GM18951 (cell line): ENCODE measurements around the gene CMIP.

Experiments
- POLR2A ChIP-seq: IDR thresholded peaks from 4 replicates; pipeline ENCODE4 v1.6.1; 2011; ENCODE audit warnings: mild to moderate bottlenecking; ENCODE audit not compliant: insufficient read length, insufficient read depth; ENCODE audit errors: extremely low read depth
- in situ Hi-C: fragments of 300-500 bp; cut with MboI; formaldehyde crosslinking; loops from one replicate; pipeline ENCODE4 v1.12.0; 2022; ENCODE audit warnings: low sequenced_read_pairs, mixed read lengths, inconsistent platforms; ENCODE audit not compliant: unreplicated experiment

CMIP gene

GRCh38 chr16:81488687-81489411, 44.2 kb downstream of the CMIP start:
- in situ Hi-C loops, result no loop called here
- no peak for TF ChIP-seq POLR2A

- no peak for TF ChIP-seq POLR2A
- in situ Hi-C loops, result no loop called here
Measured at GRCh38 chr16:81489547-81490267, 45.1 kb downstream of the CMIP start.

DNA sequence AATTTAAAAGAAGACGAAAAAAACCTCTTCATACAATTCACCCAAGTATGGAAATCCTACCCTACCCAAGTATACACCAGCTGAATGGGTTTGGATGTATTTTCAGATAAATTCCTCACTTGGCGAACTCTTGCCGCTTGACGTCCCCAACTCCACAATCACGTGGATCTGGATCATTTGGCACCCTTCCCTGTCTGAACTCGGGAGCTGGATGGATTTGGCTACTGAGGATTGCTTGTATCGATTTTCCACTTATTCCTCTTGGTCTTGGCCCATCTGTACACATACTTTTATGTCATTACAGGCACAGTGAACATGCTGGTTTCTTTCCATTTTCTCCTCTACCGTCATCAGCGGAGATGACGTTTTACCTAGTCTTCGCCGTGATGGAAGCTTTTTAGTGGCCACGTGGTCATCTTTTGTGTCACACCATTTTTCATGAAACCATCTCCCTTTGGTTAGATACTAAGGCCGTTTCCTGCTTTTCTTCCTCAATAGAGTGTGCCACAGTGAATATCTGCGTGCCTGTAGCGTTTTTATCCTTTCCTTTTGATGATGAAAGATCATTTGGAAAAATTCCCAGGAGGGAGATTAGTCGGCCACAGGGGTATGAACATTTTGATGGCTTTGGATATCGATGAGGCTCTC, 47.1 kb downstream of the CMIP start:
- in situ Hi-C loops, result no loop called here

GRCh38 chr16:81492311-81492761, 47.7 kb downstream of the CMIP start:
- TF ChIP-seq POLR2A, result no peak
- in situ Hi-C loops, result no loop called here

More for the DNA sequence above, 47.1 kb downstream of the CMIP start:
- no peak for TF ChIP-seq POLR2A

- in situ Hi-C loops, result no loop called here
- no peak for TF ChIP-seq POLR2A
Measured at GRCh38 chr16:81492965-81493754, 48.6 kb downstream of the CMIP start.

DNA sequence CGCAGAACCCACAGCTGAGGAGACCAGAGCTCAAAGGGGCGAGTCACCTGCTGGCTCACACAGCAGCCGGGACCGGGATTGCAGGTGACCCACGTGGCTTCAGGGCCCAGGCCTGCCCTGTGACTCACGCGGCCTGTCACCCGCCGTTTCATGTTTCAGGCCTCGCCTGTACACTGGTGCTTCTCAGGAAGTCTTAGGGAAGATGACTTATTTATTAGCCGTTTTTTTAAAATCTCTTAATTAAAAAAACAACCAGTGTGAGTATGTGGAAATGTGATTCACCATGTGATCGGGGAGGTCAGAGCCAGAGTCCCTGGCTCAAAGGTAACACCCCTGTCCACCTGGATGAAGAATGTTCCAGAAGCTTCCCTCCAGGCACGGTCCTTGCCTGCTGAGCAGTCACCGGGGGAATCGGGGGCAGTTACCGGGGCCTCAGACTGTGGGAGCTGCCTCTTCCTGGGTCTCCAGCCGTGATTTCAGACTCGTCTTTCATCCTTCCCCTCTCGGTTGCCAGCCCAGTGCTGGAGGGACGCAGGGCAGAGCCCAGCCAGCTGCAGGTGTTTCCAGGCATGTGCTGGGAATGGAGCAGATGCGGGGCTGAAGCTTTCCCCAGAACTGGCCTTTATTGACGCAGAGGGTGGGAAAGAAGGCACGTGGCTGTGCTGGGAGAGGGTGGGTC, 49.3 kb downstream of the CMIP start:
- in situ Hi-C loops, result no loop called here
- TF ChIP-seq POLR2A, result no peak

DNA sequence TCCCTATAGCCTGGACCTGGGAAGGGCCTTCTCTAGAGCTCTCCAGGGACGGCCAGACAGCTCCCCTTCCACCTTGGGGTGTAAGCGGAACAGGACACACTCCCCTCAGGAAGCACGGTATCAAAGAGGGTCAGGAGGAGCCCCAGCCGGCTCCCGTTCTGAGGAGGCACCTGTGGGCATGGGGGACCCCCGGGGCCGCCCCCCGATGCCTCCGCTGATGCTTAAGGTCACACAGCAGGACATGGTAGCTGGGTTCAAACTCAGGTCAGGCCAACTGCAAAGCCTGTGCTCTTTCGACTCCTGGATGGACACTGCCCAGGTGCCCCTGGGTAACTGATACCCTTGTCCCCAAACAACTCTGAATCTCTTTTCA, 49.8 kb downstream of the CMIP start:
- in situ Hi-C loops, result no loop called here
- no peak for TF ChIP-seq POLR2A

DNA sequence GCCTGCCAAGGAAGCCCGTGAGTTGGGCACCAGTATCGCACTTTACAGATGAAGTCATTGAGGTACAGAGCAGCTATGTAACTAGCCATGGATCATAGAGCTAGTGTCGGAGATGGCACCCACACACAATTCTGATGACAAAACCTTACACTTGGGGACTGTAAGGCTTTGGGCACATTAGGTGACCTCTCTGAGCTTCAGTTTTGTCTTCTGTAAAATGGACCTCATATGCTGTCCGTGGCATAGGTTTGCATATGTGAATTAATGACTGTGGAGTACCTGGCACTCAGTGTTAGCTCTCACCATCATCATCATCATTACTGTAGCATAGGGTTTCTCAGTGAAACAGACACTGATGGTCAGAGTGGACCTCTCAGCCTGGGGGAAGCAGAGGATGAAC, 50.3 kb downstream of the CMIP start:
- no peak for TF ChIP-seq POLR2A
- in situ Hi-C loops, result no loop called here

GRCh38 chr16:81495321-81496234, 51.0 kb downstream of the CMIP start:
- no peak for TF ChIP-seq POLR2A
- in situ Hi-C loops, result no loop called here

GRCh38 chr16:81496321-81496720, 51.7 kb downstream of the CMIP start:
- in situ Hi-C loops, result no loop called here
- no peak for TF ChIP-seq POLR2A

DNA sequence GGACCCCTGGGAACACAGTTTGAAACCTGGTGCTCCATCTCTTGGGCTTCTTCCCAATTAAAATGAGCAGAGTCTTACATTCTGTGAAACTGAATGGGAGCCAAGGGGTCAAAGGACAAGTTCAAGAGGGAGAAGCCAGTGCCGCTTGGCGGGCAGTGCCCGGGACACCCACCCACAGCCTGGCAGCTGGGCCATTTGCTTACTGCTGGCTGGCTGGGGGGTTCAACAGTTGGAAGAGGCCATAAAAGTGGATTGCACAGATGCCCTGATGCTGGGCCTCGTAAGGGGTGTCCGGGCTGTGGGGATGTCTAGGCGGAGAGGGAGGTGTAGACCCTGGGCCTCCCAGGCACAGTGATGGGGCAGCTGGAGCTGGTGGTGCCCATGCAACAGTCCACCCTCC, 52.1 kb downstream of the CMIP start:
- in situ Hi-C loops, result no loop called here
- TF ChIP-seq POLR2A, result no peak

GRCh38 chr16:81497690-81498089, 53.1 kb downstream of the CMIP start:
- no peak for TF ChIP-seq POLR2A
- in situ Hi-C loops, result no loop called here

DNA sequence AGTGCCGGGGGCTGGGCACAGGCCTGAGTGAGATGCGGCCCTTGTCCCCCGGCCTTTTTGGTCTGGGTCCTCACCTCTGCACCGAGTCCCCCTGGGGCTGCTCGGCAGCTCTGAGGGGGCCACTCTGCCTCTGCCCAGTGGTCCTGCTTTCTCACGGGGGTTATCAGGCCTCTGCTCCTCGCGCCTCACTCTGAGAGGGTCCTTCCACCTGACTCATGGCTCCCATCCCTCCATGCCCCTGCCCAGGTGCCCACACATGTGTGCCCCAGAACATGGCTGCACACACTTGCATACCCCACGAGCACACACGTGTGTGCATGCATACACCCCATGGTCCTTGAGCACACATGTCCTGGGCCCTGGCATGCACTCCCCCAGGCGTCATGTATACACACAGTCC, 53.7 kb downstream of the CMIP start:
- in situ Hi-C loops, result no loop called here
- TF ChIP-seq POLR2A, result no peak
